Calu3 (cell line): Measurements from ENCODE around the gene LRRC10. TPM values are rescaled to one million over a fixed set of nuclear protein-coding genes. Genes with fewer than 3 reads are reported as not detected.

Experiments
- BruUV-seq: library from RNA; stranded (reverse); fragments of 400-500 nt; replicated peaks from 2 replicates; lab custom pipeline; 2021; lab: Mats Ljungman, UMichigan
- CTCF ChIA-PET: fragments of 300-600 bp; sonication (Branson Sonifier 250); formaldehyde crosslinking; loops from one replicate; lab custom pipeline; 2022; ENCODE audit warnings: antibody characterized with exemption; lab: Charles Lee
- DNase-seq: peaks from one replicate; pipeline ENCODE4 v3.0.0; 2022
- H3K27ac Mint-ChIP-seq: one replicate; pipeline ENCODE4 v1.8.0; 2022; ENCODE audit warnings: mixed read lengths; ENCODE audit not compliant: unreplicated experiment
- H3K27me3 Mint-ChIP-seq: one replicate; pipeline ENCODE4 v1.8.0; 2022; ENCODE audit warnings: mixed read lengths; ENCODE audit not compliant: unreplicated experiment
- H3K36me3 Mint-ChIP-seq: one replicate; pipeline ENCODE4 v1.8.0; 2022; ENCODE audit warnings: mild to moderate bottlenecking, moderate library complexity, mixed read lengths; ENCODE audit not compliant: insufficient read depth, unreplicated experiment
- H3K4me1 Mint-ChIP-seq: one replicate; pipeline ENCODE4 v1.8.0; 2022; ENCODE audit warnings: mild to moderate bottlenecking, low read depth, mixed read lengths; ENCODE audit not compliant: unreplicated experiment
- H3K4me3 Mint-ChIP-seq: one replicate; pipeline ENCODE4 v1.8.0; 2022; ENCODE audit warnings: mild to moderate bottlenecking, low read depth, moderate library complexity, mixed read lengths; ENCODE audit not compliant: unreplicated experiment
- H3K9me3 Mint-ChIP-seq: one replicate; pipeline ENCODE4 v1.8.0; 2022; ENCODE audit warnings: low read depth, mixed read lengths; ENCODE audit not compliant: unreplicated experiment
- CTCF ChIP-seq: fragments of 200-600 bp; IDR thresholded peaks from one replicate; pipeline ENCODE4 v1.8.0; 2022; ENCODE audit warnings: antibody characterized with exemption; ENCODE audit not compliant: unreplicated experiment
- intact Hi-C: fragments of 100-400 bp; cut with micrococcal nuclease; formaldehyde crosslinking; loops from one replicate; pipeline ENCODE4 v1.10.0; 2022; ENCODE audit not compliant: unreplicated experiment
- total RNA-seq: library from RNA; stranded (reverse); gene quantifications from 2 replicates; pipeline ENCODE4 v1.2.3, GENCODE V29; 2022

Gene LRRC10
- total RNA-seq, 1 experiment from 2014 or later: not detected

- intact Hi-C loops: no loop called here
- no peak for DNase-seq
- no peak overlapping the region for H3K4me3 Mint-ChIP-seq
- H3K27me3 Mint-ChIP-seq: no peaks in the 10 kb centered on the region
- no peak for TF ChIP-seq CTCF
- H3K9me3 Mint-ChIP-seq: no peaks in the 10 kb centered on the region
- CTCF ChIA-PET: interaction anchor here (0.6 to 1.2 kb wide), 3 partner anchors 9 to 300 kb away, joined by 3 read pairs; no protein-coding TSS in a partner anchor
- no peak overlapping the region for H3K27ac Mint-ChIP-seq
- BruUV-seq: no TSS peak
- H3K36me3 Mint-ChIP-seq: peaks cover 14% of the 10 kb centered on the region
- H3K4me1 Mint-ChIP-seq: peaks cover 10% of the 10 kb centered on the region
Measured at GRCh38 chr12:69580074-69580473, 30.6 kb downstream of the LRRC10 start.

GRCh38 chr12:69579029-69579428, 31.7 kb downstream of the LRRC10 start:
- no peak for DNase-seq
- TF ChIP-seq CTCF: no peak
- Mint-ChIP-seq H3K36me3 (peaks cover 13% of the 10 kb centered on the region), H3K4me3 (no peak overlapping the region), H3K4me1 (peaks cover 10% of the 10 kb centered on the region), H3K9me3 (no peaks in the 10 kb centered on the region), H3K27me3 (no peaks in the 10 kb centered on the region), H3K27ac (no peak overlapping the region)
- no TSS peak for BruUV-seq
- intact Hi-C loops: no loop called here
- CTCF ChIA-PET: interaction anchor here (1.2 kb wide), 1 partner anchor 8 kb away, joined by 3 read pairs; no protein-coding TSS in a partner anchor

GRCh38 chr12:69578283-69578682, 32.4 kb downstream of the LRRC10 start:
- DNase-seq: no peak
- CTCF ChIA-PET: no interaction called here
- peaks cover 18% of the 10 kb centered on the region for H3K36me3 Mint-ChIP-seq
- H3K27me3 Mint-ChIP-seq: no peaks in the 10 kb centered on the region
- no peak overlapping the region for H3K4me3 Mint-ChIP-seq
- intact Hi-C loops: no loop called here
- H3K27ac Mint-ChIP-seq: no peak overlapping the region
- H3K9me3 Mint-ChIP-seq: no peaks in the 10 kb centered on the region
- TF ChIP-seq CTCF: no peak
- no TSS peak for BruUV-seq
- peaks cover 10% of the 10 kb centered on the region for H3K4me1 Mint-ChIP-seq

- DNase-seq: no peak
- no peak for TF ChIP-seq CTCF
- peaks cover 4% of the 10 kb centered on the region for H3K4me1 Mint-ChIP-seq
- H3K36me3 Mint-ChIP-seq: peaks cover 26% of the 10 kb centered on the region
- H3K27ac Mint-ChIP-seq: no peak overlapping the region
- no peak overlapping the region for H3K4me3 Mint-ChIP-seq
- BruUV-seq: no TSS peak
- H3K9me3 Mint-ChIP-seq: no peaks in the 10 kb centered on the region
- CTCF ChIA-PET: interaction anchor here (1.7 kb wide), 1 partner anchor 105 kb away, joined by 8 read pairs; the partner anchor contains the start of gene FRS2
- intact Hi-C loops: no loop called here
- no peaks in the 10 kb centered on the region for H3K27me3 Mint-ChIP-seq
Measured at GRCh38 chr12:69575346-69575745, 35.4 kb downstream of the LRRC10 start.
